Inferior parietal cortex (tissue), 1 donor: ENCODE measurements around the gene SNX2.
"Not testable (repeated sequence)": the region's sequence is repeated elsewhere in the genome, so short reads cannot be mapped to it uniquely, and the experiment has no call there.

ENCODE experiments used
- DNase-seq: peaks from one replicate; pipeline ENCODE4 v3.0.0-alpha.2; 2016; ENCODE audit errors: extremely low spot score

Gene SNX2

DNA sequence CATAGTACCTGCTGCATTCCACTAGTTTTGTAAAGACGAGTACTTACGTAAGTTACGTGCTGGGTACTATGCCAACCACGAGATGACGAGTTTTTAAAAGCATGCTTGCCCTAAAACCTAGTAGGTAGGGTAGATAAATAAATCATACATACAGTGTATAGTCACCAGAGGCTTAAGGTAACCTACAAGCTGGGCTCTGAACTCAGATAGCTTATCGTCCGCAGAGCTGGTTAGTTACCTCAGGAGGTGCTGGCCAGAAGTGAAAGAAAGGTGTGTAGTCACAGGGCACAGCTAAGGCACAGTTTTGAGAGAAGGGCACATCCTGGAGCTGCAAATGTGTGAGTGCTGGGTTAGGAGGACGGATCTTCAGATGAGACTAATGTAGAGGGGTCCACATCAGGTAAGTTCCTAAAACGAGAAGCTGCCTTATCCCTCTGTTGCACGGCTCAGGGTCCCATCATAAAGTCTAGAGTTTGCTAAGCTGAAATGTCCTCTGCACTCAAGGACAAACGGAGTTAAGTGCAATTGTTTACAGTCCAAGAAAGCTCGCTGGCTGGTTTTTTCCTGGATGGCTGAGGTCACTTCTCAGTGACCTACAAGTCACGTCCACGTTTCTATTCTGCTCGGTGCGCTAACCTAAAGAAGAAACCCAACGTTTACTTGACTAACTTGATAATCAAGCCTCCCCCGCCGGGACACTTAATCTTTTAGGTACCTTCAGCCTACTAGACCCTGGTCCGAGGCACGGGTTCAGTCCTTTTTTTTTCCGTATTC is 69.4 kb downstream of the SNX2 start:
- peak; percentile 11 for DNase-seq

GRCh38 chr5:122844910-122845228 is 70.0 kb downstream of the SNX2 start:
- DNase-seq, result no peak

- peak; percentile 81 for DNase-seq
Observed at GRCh38 chr5:122845229-122846050, 70.6 kb downstream of the SNX2 start, which contains the start of gene SNX24. SNX24 (plus strand) TSS chr5:122845613; CDS start chr5:122845634, 21 bp downstream.

DNA sequence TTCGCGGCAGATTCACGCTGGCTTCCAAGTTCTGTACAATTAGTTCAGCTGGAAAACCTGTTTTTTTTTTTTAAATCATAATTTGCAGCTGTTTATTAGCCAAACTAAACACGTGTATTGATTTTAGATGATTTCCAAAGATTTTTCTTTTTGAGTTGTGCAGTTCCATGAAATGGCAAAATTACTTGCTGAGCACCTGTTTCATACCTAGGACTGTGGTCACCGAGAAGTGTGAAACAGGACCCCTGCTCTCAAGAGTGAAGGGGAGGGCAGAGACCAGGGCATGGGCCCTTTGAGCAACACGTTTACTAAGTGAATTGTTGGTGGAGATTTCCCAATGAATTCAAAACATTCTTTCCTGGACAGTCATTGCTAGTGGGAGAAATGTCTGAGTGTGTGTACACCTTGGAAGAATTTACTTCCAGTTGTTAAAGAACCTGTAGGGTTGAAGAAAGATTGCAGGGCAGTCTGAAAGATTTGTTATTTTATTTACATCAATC is 71.2 kb downstream of the SNX2 start:
- no peak for DNase-seq

GRCh38 chr5:122847687-122848081 is 72.8 kb downstream of the SNX2 start:
- DNase-seq, result no peak

DNA sequence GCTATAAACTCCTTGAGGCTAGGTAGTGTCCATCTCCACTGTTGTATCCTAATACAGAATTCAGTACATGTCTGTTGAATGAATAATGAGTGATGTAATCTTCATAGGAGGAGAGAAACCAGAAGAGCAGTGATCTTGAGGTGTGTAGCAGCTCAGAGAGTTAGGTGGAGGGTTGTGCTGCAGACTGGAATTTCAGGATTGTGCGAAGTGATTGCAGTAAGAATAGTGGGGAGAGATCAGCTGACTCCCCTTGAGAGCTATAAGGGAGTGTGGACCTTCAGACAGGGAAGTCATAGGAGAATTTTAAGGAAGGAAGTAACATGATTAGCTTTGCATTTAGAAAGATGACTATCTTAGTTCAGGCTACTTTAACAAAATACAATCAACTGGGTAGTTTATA is 74.9 kb downstream of the SNX2 start:
- no peak for DNase-seq

DNA sequence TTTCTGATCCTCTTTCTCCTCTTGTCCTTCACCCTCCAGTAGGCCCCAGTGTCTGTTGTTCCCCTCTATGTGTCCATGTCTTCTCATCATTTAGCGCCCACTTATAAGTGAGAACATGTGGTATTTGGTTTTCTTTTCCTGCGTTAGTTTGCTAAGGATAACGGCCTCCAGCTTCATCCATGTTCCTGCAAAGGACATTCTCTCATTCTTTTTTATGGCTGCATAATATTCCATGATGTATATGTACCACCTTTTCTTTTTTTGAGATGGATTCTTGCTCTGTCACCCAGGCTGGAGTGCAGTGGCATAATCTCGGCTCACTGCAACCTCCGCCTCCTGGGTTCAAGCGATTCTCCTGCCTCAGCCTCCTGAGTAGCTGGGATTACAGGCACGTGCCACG is 82.7 kb downstream of the SNX2 start:
- DNase-seq, result not testable (repeated sequence)

DNA sequence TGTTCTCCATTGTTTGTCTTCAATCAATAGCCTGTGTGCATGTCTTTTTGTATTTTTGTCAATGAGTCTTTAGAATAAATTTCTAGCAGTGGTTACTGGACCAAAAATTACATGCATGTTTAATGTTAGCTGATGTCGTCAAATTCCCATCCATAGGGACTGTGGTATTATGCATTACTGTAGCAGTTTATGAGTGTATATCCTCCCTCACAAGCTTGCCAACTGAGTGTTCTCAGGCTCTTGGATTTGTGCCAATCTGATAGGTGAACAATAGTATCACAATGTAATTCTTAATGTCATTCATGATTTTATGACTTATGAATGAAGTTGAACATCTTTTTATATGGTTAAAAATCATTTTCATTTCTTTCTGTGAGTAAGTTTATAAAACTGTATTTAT is 83.6 kb downstream of the SNX2 start:
- no peak for DNase-seq

DNA sequence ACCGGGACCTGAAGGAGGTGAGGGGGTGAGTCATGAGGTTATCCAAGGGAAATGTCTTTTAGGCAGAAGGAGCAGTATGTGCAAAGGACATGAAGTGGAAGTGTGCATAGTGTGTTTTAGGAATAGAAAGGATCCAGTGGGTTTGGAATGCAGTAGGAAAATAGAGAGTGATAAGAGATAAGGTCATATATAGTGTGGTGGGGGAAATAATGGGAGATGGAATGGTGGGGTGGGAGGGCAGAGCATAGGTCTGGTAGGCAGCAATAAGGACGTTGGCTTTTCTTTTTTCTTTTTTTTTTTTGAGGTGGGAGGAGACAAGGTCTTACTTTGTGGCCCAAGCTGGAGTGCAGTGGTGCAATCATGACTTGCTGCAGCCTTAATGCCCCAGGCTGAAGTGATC is 88.4 kb downstream of the SNX2 start:
- DNase-seq, result no peak

- DNase-seq, result no peak
Observed at GRCh38 chr5:122863721-122864120, 88.8 kb downstream of the SNX2 start.

DNA sequence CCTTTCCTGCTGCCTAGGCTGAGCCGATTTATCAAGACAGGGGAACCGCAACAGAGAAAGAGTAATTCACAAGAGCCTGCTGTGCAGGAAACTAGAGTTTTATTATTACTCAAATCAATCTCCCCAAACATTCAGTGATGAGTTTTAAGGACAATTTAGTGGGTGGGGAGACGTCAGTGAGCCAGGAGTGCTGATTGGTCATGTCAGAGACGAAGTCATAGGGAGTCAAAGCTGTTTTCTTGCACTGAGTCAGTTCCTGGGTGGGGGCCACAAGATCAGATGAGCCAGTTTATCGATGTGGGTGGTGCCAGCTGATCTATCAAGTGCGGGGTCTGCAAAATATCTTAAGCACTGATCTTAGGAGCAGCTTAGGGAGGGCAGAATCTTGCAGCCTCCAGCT is 89.5 kb downstream of the SNX2 start:
- no peak for DNase-seq

DNA sequence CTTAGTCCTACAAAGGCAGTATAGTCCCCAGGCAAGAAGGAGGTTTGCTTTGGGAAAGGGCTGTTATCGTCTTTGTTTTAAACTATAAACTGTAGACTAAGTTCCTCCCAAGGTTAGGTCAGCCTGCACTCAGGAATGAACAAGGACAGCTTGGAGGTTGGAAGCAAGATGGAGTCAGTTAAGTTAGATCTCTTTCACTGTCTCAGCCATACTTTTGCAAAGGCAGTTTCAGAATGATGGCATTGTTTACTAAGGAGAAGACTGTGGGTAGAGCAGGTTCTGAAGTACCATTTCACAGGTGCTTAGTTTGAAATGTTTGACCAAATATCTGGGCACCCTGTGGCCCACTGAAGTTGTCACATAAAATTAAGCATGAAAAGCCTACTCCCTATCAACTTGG is 90.0 kb downstream of the SNX2 start:
- DNase-seq, result no peak

GRCh38 chr5:122870219-122870856 is 95.5 kb downstream of the SNX2 start:
- no peak for DNase-seq

DNA sequence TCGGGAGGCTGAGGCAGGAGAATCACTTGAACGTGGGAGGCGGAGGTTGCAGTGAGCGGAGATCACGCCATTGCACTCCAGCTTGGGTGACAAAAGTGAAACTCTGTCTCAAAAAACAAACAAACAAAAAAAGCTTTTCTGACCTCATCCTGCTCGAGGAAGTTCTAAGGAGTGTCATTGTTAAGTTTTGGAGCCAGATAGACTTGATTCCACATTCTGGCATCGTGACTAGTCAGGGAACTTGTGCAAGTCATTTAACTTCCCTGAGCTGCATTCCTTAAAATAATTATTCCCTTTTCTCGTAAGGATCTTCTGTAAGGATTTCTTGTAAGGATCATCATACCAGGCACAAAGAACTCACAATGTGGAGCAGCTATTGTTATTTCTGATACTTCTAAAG is 96.8 kb downstream of the SNX2 start:
- DNase-seq, result no peak

- no peak for DNase-seq
Observed at GRCh38 chr5:122874179-122874875, 99.4 kb downstream of the SNX2 start.

- no peak for DNase-seq
Observed at GRCh38 chr5:122877518-122877917, 102.6 kb downstream of the SNX2 start.

- no peak for DNase-seq
Observed at GRCh38 chr5:122879076-122879475, 104.2 kb downstream of the SNX2 start.
